Panc1 (cell line): ENCODE measurements around the gene EHBP1L1. TPM values are rescaled to one million over a fixed set of nuclear protein-coding genes. Genes with fewer than 3 reads are reported as not detected.

ENCODE experiments used
- ATAC-seq: fragments of 200-7000 bp; cut with Tn5 transposase; 2 replicates; pipeline ENCODE4 v1.9.1; 2020; ENCODE audit warnings: mild to moderate bottlenecking, moderate library complexity
- BruUV-seq: library from RNA; stranded (reverse); fragments of 400-500 nt; replicated peaks from 2 replicates; lab custom pipeline; 2021; lab: Mats Ljungman, UMichigan
- CTCF ChIA-PET: fragments of 300-600 bp; sonication (Branson Sonifier 250); formaldehyde crosslinking; loops from one replicate; lab custom pipeline; 2022; ENCODE audit warnings: antibody characterized with exemption; lab: Charles Lee
- POLR2A ChIA-PET: fragments of 300-600 bp; sonication (Branson Sonifier 250); formaldehyde crosslinking; loops from one replicate; lab custom pipeline; 2022; ENCODE audit warnings: antibody characterized with exemption; lab: Charles Lee
- DNase-seq: peaks from one replicate; pipeline ENCODE4 v3.0.0-alpha.2; 2010; ENCODE audit warnings: low read depth, low spot score
- H3K27ac ChIP-seq: 2 replicates; pipeline ENCODE4 v1.5.1; 2011; ENCODE audit warnings: mild to moderate bottlenecking, low read length, inconsistent platforms
- H3K27me3 ChIP-seq: fragments of 200-500 bp; sonication (Bioruptor generic); 2 replicates; pipeline ENCODE4 v1.6.0; 2014; ENCODE audit warnings: low read length, inconsistent platforms; ENCODE audit not compliant: control insufficient read depth, insufficient read depth
- H3K36me3 ChIP-seq: fragments of 200-500 bp; sonication (Bioruptor generic); 2 replicates; pipeline ENCODE4 v1.5.1; 2014; ENCODE audit warnings: inconsistent platforms, mild to moderate bottlenecking, low read length, moderate library complexity; ENCODE audit not compliant: control insufficient read depth, insufficient read depth
- H3K4me1 ChIP-seq: 2 replicates; pipeline ENCODE4 v1.5.1; 2011; ENCODE audit warnings: inconsistent platforms, mild to moderate bottlenecking, low read length, moderate library complexity; ENCODE audit not compliant: control insufficient read depth, insufficient read depth
- H3K4me3 ChIP-seq, 2 experiments: 2 replicates each; pipeline ENCODE4 v1.5.1; 2011 to 2012; ENCODE audit warnings: low read depth in 2 of 2, low read length in 2 of 2, mild to moderate bottlenecking in 2 of 2, inconsistent platforms in 1 of 2, moderate library complexity in 1 of 2
- H3K9me3 ChIP-seq: fragments of 200-500 bp; sonication (Bioruptor generic); 2 replicates; pipeline ENCODE4 v1.5.1; 2014; ENCODE audit warnings: low read depth, mild to moderate bottlenecking, inconsistent platforms, low read length, moderate library complexity; ENCODE audit not compliant: control insufficient read depth, insufficient read depth
- POLR2AphosphoS5 ChIP-seq: IDR thresholded peaks from 2 replicates; pipeline ENCODE4 v1.6.1; 2012; ENCODE audit warnings: mild to moderate bottlenecking, low read depth, low read length, moderate library complexity
- SIN3A ChIP-seq: IDR thresholded peaks from 2 replicates; pipeline ENCODE4 v1.6.1; 2012; ENCODE audit warnings: low read depth, mild to moderate bottlenecking, low read length, moderate library complexity, borderline replicate concordance; ENCODE audit not compliant: insufficient read depth
- TCF7L2 ChIP-seq: IDR thresholded peaks from 2 replicates; pipeline ENCODE4 v1.6.1; 2011; ENCODE audit warnings: mild to moderate bottlenecking, low read depth, low read length, inconsistent platforms
- in situ Hi-C: cut with HindIII; loops from 2 replicates; pipeline ENCODE4 v1.10.0; 2016; ENCODE audit warnings: low sequenced_read_pairs, low pct_unique_long_range_greater_than_20kb
- intact Hi-C: fragments of 100-400 bp; cut with micrococcal nuclease; formaldehyde crosslinking; loops from one replicate; pipeline ENCODE4 v1.10.0; 2022; ENCODE audit not compliant: unreplicated experiment
- total RNA-seq: library from RNA; stranded (reverse); gene quantifications from one replicate; pipeline ENCODE4 v1.2.1, GENCODE V29; 2021; ENCODE audit not compliant: unreplicated experiment
- TF ChIP-seq, protein P1 (sequence below): fragments of 450-650 bp; IDR thresholded peaks from 2 replicates; pipeline ENCODE4 v1.5.1; 2017; ENCODE audit warnings: mild to moderate bottlenecking
- TF ChIP-seq, protein P2 (sequence below), 2 experiments: IDR thresholded peaks; 2 replicates each; pipeline ENCODE4 v1.6.1; 2011 to 2012; ENCODE audit warnings: low read depth in 2 of 2, control low read depth in 1 of 2, low read length in 1 of 2, mild to moderate bottlenecking in 1 of 2, moderate library complexity in 1 of 2; ENCODE audit not compliant: insufficient read depth in 1 of 2

Gene EHBP1L1
- total RNA-seq, 1 experiment from 2014 or later, result 108 TPM

DNA sequence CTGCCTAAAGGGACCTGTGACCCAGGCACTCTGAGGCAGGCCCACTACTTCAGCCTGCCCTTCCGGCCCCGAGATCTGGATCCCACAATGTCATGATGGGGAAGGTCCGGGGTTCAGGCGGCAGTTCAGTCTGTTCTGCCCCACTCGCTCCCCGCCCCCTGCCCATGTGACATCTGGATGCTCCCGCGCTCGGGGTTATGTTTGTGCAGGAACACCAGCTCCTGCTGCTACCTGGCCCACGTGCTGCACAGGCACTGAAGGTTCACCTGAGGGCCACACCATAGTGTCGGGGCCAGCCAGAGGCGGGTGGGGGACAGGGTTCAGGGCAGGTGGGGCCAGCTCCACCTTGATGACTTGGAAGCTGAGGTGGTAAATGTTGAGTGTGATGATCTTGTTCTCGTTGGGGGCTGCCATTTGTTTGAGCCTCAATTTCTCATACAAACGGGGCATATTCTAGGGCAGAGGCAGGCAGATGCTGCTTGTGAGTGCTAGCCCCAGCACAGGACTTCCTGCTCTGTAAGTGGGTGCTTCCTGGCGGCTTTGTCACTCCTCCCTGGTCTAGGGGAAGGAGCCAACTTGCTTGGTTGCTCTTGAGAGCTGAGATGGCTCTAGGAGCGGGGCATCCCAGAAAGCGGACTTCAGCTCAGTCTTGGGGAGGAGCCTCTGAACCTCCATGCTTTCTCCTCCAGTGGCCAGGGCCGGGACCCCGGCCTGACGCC is 57.7 kb downstream of the EHBP1L1 start:
- Histone ChIP-seq H3K27ac (no peak overlapping the region), H3K36me3 (peaks cover 11% of the 10 kb centered on the region), H3K9me3 (no peaks in the 10 kb centered on the region), H3K4me3 (no peak overlapping the region), H3K4me1 (peaks cover 13% of the 10 kb centered on the region), H3K27me3 (no peaks in the 10 kb centered on the region)
- in situ Hi-C loops (no loop called here), intact Hi-C loops (loop anchor here (10.0 kb wide), 1 partner anchor 71 kb away; no protein-coding TSS in a partner anchor)
- TF ChIP-seq TCF7L2, result no peak
- TF ChIP-seq, protein P1, sequence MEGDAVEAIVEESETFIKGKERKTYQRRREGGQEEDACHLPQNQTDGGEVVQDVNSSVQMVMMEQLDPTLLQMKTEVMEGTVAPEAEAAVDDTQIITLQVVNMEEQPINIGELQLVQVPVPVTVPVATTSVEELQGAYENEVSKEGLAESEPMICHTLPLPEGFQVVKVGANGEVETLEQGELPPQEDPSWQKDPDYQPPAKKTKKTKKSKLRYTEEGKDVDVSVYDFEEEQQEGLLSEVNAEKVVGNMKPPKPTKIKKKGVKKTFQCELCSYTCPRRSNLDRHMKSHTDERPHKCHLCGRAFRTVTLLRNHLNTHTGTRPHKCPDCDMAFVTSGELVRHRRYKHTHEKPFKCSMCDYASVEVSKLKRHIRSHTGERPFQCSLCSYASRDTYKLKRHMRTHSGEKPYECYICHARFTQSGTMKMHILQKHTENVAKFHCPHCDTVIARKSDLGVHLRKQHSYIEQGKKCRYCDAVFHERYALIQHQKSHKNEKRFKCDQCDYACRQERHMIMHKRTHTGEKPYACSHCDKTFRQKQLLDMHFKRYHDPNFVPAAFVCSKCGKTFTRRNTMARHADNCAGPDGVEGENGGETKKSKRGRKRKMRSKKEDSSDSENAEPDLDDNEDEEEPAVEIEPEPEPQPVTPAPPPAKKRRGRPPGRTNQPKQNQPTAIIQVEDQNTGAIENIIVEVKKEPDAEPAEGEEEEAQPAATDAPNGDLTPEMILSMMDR, result no peak
- no peak for TF ChIP-seq SIN3A
- TF ChIP-seq, protein P2, sequence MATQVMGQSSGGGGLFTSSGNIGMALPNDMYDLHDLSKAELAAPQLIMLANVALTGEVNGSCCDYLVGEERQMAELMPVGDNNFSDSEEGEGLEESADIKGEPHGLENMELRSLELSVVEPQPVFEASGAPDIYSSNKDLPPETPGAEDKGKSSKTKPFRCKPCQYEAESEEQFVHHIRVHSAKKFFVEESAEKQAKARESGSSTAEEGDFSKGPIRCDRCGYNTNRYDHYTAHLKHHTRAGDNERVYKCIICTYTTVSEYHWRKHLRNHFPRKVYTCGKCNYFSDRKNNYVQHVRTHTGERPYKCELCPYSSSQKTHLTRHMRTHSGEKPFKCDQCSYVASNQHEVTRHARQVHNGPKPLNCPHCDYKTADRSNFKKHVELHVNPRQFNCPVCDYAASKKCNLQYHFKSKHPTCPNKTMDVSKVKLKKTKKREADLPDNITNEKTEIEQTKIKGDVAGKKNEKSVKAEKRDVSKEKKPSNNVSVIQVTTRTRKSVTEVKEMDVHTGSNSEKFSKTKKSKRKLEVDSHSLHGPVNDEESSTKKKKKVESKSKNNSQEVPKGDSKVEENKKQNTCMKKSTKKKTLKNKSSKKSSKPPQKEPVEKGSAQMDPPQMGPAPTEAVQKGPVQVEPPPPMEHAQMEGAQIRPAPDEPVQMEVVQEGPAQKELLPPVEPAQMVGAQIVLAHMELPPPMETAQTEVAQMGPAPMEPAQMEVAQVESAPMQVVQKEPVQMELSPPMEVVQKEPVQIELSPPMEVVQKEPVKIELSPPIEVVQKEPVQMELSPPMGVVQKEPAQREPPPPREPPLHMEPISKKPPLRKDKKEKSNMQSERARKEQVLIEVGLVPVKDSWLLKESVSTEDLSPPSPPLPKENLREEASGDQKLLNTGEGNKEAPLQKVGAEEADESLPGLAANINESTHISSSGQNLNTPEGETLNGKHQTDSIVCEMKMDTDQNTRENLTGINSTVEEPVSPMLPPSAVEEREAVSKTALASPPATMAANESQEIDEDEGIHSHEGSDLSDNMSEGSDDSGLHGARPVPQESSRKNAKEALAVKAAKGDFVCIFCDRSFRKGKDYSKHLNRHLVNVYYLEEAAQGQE (IDR thresholded peaks at IDR 0.05; ENCODE audit: insufficient read depth in 1 of 2, low read depth in 2 of 2, low read length in 1 of 2), result no peak
- TF ChIP-seq POLR2AphosphoS5, result no peak
- CTCF ChIA-PET, result no interaction called here
- no TSS peak for BruUV-seq
- no peak for ATAC-seq
- POLR2A ChIA-PET, result interaction anchor here (1.2 kb wide), 1 partner anchor 18 kb away, joined by 3 read pairs; no protein-coding TSS in a partner anchor
- no peak for DNase-seq

DNA sequence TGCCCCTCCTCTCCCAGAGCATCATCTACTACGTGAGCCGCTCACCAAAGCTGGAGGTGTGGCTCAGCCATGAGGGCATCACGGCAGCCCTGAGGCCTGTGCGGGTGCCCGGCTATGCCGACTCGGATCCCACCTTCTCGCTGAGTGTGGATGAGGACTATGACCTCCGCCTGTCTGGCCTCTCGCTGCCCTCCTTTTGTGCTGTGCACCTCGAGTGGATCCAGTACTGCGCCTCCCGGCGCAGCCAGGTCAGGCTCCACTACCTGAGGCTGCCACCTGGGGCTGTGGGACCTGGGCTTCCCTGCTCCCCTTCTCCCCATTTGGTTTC is 58.2 kb downstream of the EHBP1L1 start:
- Histone ChIP-seq H3K4me1 (peaks cover 16% of the 10 kb centered on the region), H3K27ac (no peak overlapping the region), H3K36me3 (peaks cover 10% of the 10 kb centered on the region), H3K27me3 (no peaks in the 10 kb centered on the region), H3K4me3 (no peak overlapping the region), H3K9me3 (no peaks in the 10 kb centered on the region)
- no TSS peak for BruUV-seq
- CTCF ChIA-PET, result no interaction called here
- TF ChIP-seq POLR2AphosphoS5, result no peak
- TF ChIP-seq TCF7L2, result no peak
- TF ChIP-seq SIN3A, result no peak
- TF ChIP-seq, protein P1, result no peak
- TF ChIP-seq, protein P2 (IDR thresholded peaks at IDR 0.05; ENCODE audit: insufficient read depth in 1 of 2, low read depth in 2 of 2, low read length in 1 of 2), result no peak
- POLR2A ChIA-PET, result no interaction called here
- in situ Hi-C loops (no loop called here), intact Hi-C loops (loop anchor here (10.0 kb wide), 1 partner anchor 71 kb away; no protein-coding TSS in a partner anchor)
- DNase-seq, result no peak
- no peak for ATAC-seq
